CD14-positive monocyte (primary cell): ENCODE results near the gene F11R. TPM values are rescaled to one million over a fixed set of nuclear protein-coding genes. Genes with fewer than 3 reads are reported as not detected.

ENCODE experiments used
- DNase-seq, 3 donors: peaks; one replicate each; pipeline ENCODE4 v3.0.0-alpha.2; 2011 to 2022
- H2AFZ ChIP-seq: 2 replicates; pipeline ENCODE4 v1.6.0; 2012; ENCODE audit warnings: mild to moderate bottlenecking, low read depth, low read length, inconsistent platforms; ENCODE audit not compliant: insufficient read depth, poor library complexity, severe bottlenecking
- H3K27ac ChIP-seq, 2 donors: 1 replicate in 1 of 2; 2 replicates in 1 of 2; pipeline ENCODE4 v1.5.1; 2012 to 2013; ENCODE audit warnings: low read length in 2 of 2, control low read depth in 1 of 2, inconsistent platforms in 1 of 2, low read depth in 1 of 2, mild to moderate bottlenecking in 1 of 2
- H3K27me3 ChIP-seq, 2 donors: one replicate each; pipeline versions ENCODE4 v1.6.0 to v1.6.1; 2011 to 2013; ENCODE audit warnings: low read length in 2 of 2; ENCODE audit not compliant: control insufficient read depth in 2 of 2, insufficient read depth in 2 of 2
- H3K36me3 ChIP-seq, 2 donors: replicated peaks in 1 of 2; 1 replicate in 1 of 2; 2 replicates in 1 of 2; pipeline versions ENCODE4 v1.5.1 to v1.6.1; 2012 to 2013; ENCODE audit warnings: low read length in 2 of 2, control low read depth in 1 of 2, inconsistent platforms in 1 of 2, mild to moderate bottlenecking in 1 of 2; ENCODE audit not compliant: insufficient read depth in 2 of 2, control insufficient read depth in 1 of 2
- H3K4me1 ChIP-seq, 2 donors: 1 replicate in 1 of 2; 2 replicates in 1 of 2; pipeline versions ENCODE4 v1.5.1 to v1.6.1; 2012 to 2013; ENCODE audit warnings: low read length in 2 of 2, control low read depth in 1 of 2, inconsistent platforms in 1 of 2, mild to moderate bottlenecking in 1 of 2, moderate library complexity in 1 of 2; ENCODE audit not compliant: insufficient read depth in 2 of 2, control insufficient read depth in 1 of 2
- H3K4me2 ChIP-seq: replicated peaks from 2 replicates; pipeline ENCODE3; 2012; ENCODE audit warnings: low read length, moderate library complexity, mild to moderate bottlenecking; ENCODE audit not compliant: poor library complexity, severe bottlenecking; ENCODE audit errors: extremely low read depth
- H3K4me3 ChIP-seq, 3 experiments: fragments of 200-600 bp in 1 of 3; sonication (generic) in 1 of 3; replicated peaks in 1 of 3; 1 replicate in 2 of 3; 2 replicates in 1 of 3; pipeline ENCODE4 v1.5.1; 2011 to 2013; ENCODE audit warnings: low read length in 3 of 3, mild to moderate bottlenecking in 3 of 3, control low read depth in 2 of 3, low read depth in 2 of 3, inconsistent platforms in 1 of 3, moderate library complexity in 1 of 3
- H3K79me2 ChIP-seq: 2 replicates; pipeline ENCODE4 v1.6.0; 2012; ENCODE audit warnings: mild to moderate bottlenecking, control low read depth, inconsistent platforms, low read length, moderate library complexity; ENCODE audit not compliant: insufficient read depth
- H3K9ac ChIP-seq: 2 replicates; pipeline ENCODE4 v1.6.0; 2017; ENCODE audit warnings: low read length, mild to moderate bottlenecking; ENCODE audit not compliant: insufficient read depth, poor library complexity, severe bottlenecking
- H3K9me3 ChIP-seq, 2 donors: replicated peaks in 1 of 2; 1 replicate in 1 of 2; 2 replicates in 1 of 2; pipeline versions ENCODE4 v1.5.1 to v1.6.1; 2012 to 2013; ENCODE audit warnings: low read length in 2 of 2, control low read depth in 1 of 2; ENCODE audit not compliant: control insufficient read depth in 1 of 2, insufficient read depth in 1 of 2
- H4K20me1 ChIP-seq: 2 replicates; pipeline ENCODE4 v1.6.0; 2012; ENCODE audit warnings: mild to moderate bottlenecking, low read length, control low read depth, moderate library complexity; ENCODE audit not compliant: insufficient read depth
- H3K27ac Mint-ChIP-seq, 7 donors: one replicate each; pipeline ENCODE4 v1.8.0; 2020; ENCODE audit warnings: mild to moderate bottlenecking in 7 of 7, mixed read lengths in 7 of 7, moderate library complexity in 6 of 7, inconsistent platforms in 2 of 7
- H3K27me3 Mint-ChIP-seq, 3 donors: one replicate each; pipeline ENCODE4 v1.8.0; 2021 to 2022; ENCODE audit warnings: low read depth in 3 of 3, mild to moderate bottlenecking in 3 of 3, mixed read lengths in 3 of 3, moderate library complexity in 3 of 3, inconsistent platforms in 1 of 3
- H3K36me3 Mint-ChIP-seq, 2 donors: one replicate each; pipeline ENCODE4 v1.8.0; 2020; ENCODE audit warnings: mixed read lengths in 2 of 2, inconsistent platforms in 1 of 2, mild to moderate bottlenecking in 1 of 2
- H3K4me1 Mint-ChIP-seq: one replicate; pipeline ENCODE4 v1.8.0; 2020; ENCODE audit warnings: mild to moderate bottlenecking, mixed read lengths
- H3K4me3 Mint-ChIP-seq, 2 donors: one replicate each; pipeline ENCODE4 v1.8.0; 2020; ENCODE audit warnings: mild to moderate bottlenecking in 2 of 2, mixed read lengths in 2 of 2, moderate library complexity in 1 of 2
- H3K9me3 Mint-ChIP-seq, 7 donors: one replicate each; pipeline ENCODE4 v1.8.0; 2020 to 2022; ENCODE audit warnings: mixed read lengths in 7 of 7, mild to moderate bottlenecking in 6 of 7, moderate library complexity in 6 of 7, inconsistent platforms in 2 of 7
- CTCF ChIP-seq: fragments of 200-600 bp; IDR thresholded peaks from one replicate; pipeline ENCODE4 v1.8.0; 2022; ENCODE audit warnings: antibody characterized with exemption, mild to moderate bottlenecking
- WGBS: methylation state at CpG from one replicate; pipeline ENCODE4 v1.1.5; 2013; ENCODE audit warnings: missing lambda C conversion rate; ENCODE audit not compliant: insufficient coverage; 5-methylcytosine and 5-hydroxymethylcytosine counted together
- intact Hi-C, 2 donors: fragments of 100-400 bp; cut with micrococcal nuclease; formaldehyde crosslinking; loops; one replicate each; pipeline versions ENCODE4 v1.15.0 to v1.15.1; 2023
- polyA plus RNA-seq, 3 donors: library from polyadenylated mRNA; depleted of rRNA in 1 of 3; unstranded in 2 of 3; stranded (reverse) in 1 of 3; fragments of 300-500 nt in 2 of 3; fragments of >200 nt in 1 of 3; fragmentation: Illumina TruSeq in 2 of 3; gene quantifications; 1 replicate in 2 of 3; 2 replicates in 1 of 3; pipeline ENCODE4 v1.2.3, GENCODE V29; 2012 to 2021

F11R gene
- polyA plus RNA-seq, 3 donors, result 28.8 to 58.0 (median 35.9) TPM

GRCh38 chr1:161007369-161007768, 13.6 kb downstream of the F11R start:
- Mint-ChIP-seq H3K36me3 (peaks cover 7 to 33% of the 10 kb centered on the region in 2 donors), H3K4me1 (peaks cover 13% of the 10 kb centered on the region), H3K4me3 (no peak overlapping the region), H3K9me3 (peaks cover 0 to 2% (median 0%) of the 10 kb centered on the region in 7 donors), H3K27ac (peak overlapping the region in 1 of 7 donors; percentile 6), H3K27me3 (no peaks in the 10 kb centered on the region)
- TF ChIP-seq CTCF, result no peak
- H3K4me3 ChIP-seq, result no peak overlapping the region
- H3K79me2 ChIP-seq, result peaks cover 62% of the 10 kb centered on the region
- no CpG with 5 or more reads among the region's 2 CpGs for WGBS
- H3K4me2 ChIP-seq, result no peak overlapping the region
- H3K9me3 ChIP-seq, result no peaks in the 10 kb centered on the region
- H3K27ac ChIP-seq, result no peak overlapping the region
- peaks cover 6 to 7% of the 10 kb centered on the region in 2 donors for H3K36me3 ChIP-seq
- H3K27me3 ChIP-seq, result no peaks in the 10 kb centered on the region
- DNase-seq, result no peak
- H3K9ac ChIP-seq, result no peak overlapping the region
- intact Hi-C loops, result no loop called here
- peaks cover 6 to 14% of the 10 kb centered on the region in 2 donors for H3K4me1 ChIP-seq
- H2AFZ ChIP-seq, result no peak overlapping the region
- peaks cover 5% of the 10 kb centered on the region for H4K20me1 ChIP-seq

- H3K4me2 ChIP-seq, result no peak overlapping the region
- no peaks in the 10 kb centered on the region for H3K9me3 ChIP-seq
- H3K4me3 Mint-ChIP-seq, result no peak overlapping the region
- no peaks in the 10 kb centered on the region for H3K27me3 Mint-ChIP-seq
- no peak for DNase-seq
- H4K20me1 ChIP-seq, result peaks cover 5% of the 10 kb centered on the region
- H3K36me3 Mint-ChIP-seq, result peaks cover 7 to 33% of the 10 kb centered on the region in 2 donors
- peaks cover 8% of the 10 kb centered on the region for H3K4me1 Mint-ChIP-seq
- no peak for TF ChIP-seq CTCF
- intact Hi-C loops, result no loop called here
- H3K4me3 ChIP-seq, result no peak overlapping the region
- no peak overlapping the region for H2AFZ ChIP-seq
- WGBS, result 93% methylated on average over 4 of the region's 8 CpGs
- peaks cover 0 to 6% of the 10 kb centered on the region in 2 donors for H3K4me1 ChIP-seq
- H3K27me3 ChIP-seq, result no peaks in the 10 kb centered on the region
- peaks cover 6 to 9% of the 10 kb centered on the region in 2 donors for H3K36me3 ChIP-seq
- H3K27ac ChIP-seq, result no peak overlapping the region
- H3K9me3 Mint-ChIP-seq, result peaks cover 0 to 2% (median 0%) of the 10 kb centered on the region in 7 donors
- no peak overlapping the region for H3K9ac ChIP-seq
- peaks cover 54% of the 10 kb centered on the region for H3K79me2 ChIP-seq
- peak overlapping the region in 1 of 7 donors; percentile 69 for H3K27ac Mint-ChIP-seq
Measured at GRCh38 chr1:161006563-161006962, 14.4 kb downstream of the F11R start.
